T-cell (primary cell): ENCODE data around the gene LINC01488. TPM values are rescaled to one million over a fixed set of nuclear protein-coding genes. Genes with fewer than 3 reads are reported as not detected.

ENCODE experiments used
- ATAC-seq, 4 experiments: fragments of 200-7000 bp in 3 of 4; fragments of 150-1000 bp in 1 of 4; cut with Tn5 transposase; replicated peaks in 1 of 4; 1 replicate in 3 of 4; 2 replicates in 1 of 4; pipeline ENCODE4 v1.10.0; 2021; ENCODE audit warnings: moderate library complexity in 3 of 4, mild to moderate bottlenecking in 2 of 4, moderate number of reproducible peaks in 1 of 4
- CTCF ChIA-PET, 2 donors: fragments of 300-600 bp; sonication (Branson Sonifier 250); formaldehyde crosslinking; loops; one replicate each; lab custom pipeline; 2022; ENCODE audit warnings: antibody characterized with exemption in 2 of 2; lab: Charles Lee
- POLR2A ChIA-PET, 2 donors: fragments of 300-600 bp; sonication (Branson Sonifier 250); formaldehyde crosslinking; loops; one replicate each; lab custom pipeline; 2022; ENCODE audit warnings: antibody characterized with exemption in 2 of 2; lab: Charles Lee
- DNase-seq, 35 experiments: peaks; one replicate each; pipeline versions ENCODE4 v3.0.0 to v3.0.0-alpha.2; 2013 to 2023
- H3K27ac ChIP-seq: one replicate; pipeline ENCODE4 v1.5.1; 2013; ENCODE audit warnings: low read length
- H3K27me3 ChIP-seq, 2 experiments: replicated peaks in 1 of 2; 1 replicate in 1 of 2; 2 replicates in 1 of 2; pipeline versions ENCODE4 v1.6.1 to v1.7.0; 2013; ENCODE audit warnings: low read length in 1 of 2, mixed read lengths in 1 of 2; ENCODE audit not compliant: control insufficient read depth in 2 of 2, insufficient read depth in 2 of 2; ENCODE audit errors: extremely low read depth in 1 of 2
- H3K36me3 ChIP-seq, 2 donors: 1 replicate in 1 of 2; 2 replicates in 1 of 2; pipeline versions ENCODE4 v1.6.1 to v1.7.0; 2013; ENCODE audit warnings: low read length in 1 of 2; ENCODE audit not compliant: control insufficient read depth in 2 of 2, insufficient read depth in 1 of 2; ENCODE audit errors: extremely low read depth in 1 of 2
- H3K4me1 ChIP-seq, 2 experiments: 1 replicate in 1 of 2; 2 replicates in 1 of 2; pipeline versions ENCODE4 v1.6.1 to v1.7.0; 2013; ENCODE audit warnings: low read length in 2 of 2, mixed read lengths in 1 of 2; ENCODE audit not compliant: insufficient read depth in 2 of 2, control insufficient read depth in 1 of 2; ENCODE audit errors: extremely low read depth in 1 of 2
- H3K4me3 ChIP-seq, 2 donors: 1 replicate in 1 of 2; 2 replicates in 1 of 2; pipeline versions ENCODE4 v1.5.1 to v1.7.0; 2013; ENCODE audit warnings: mild to moderate bottlenecking in 2 of 2, low read length in 1 of 2, moderate library complexity in 1 of 2; ENCODE audit not compliant: control insufficient read depth in 1 of 2; ENCODE audit errors: extremely low read depth in 1 of 2
- H3K9me3 ChIP-seq: 2 replicates; pipeline ENCODE4 v1.7.0; 2013
- H3K27ac Mint-ChIP-seq, 2 donors: one replicate each; pipeline ENCODE4 v1.8.0; 2020 to 2021; ENCODE audit warnings: mild to moderate bottlenecking in 2 of 2, mixed read lengths in 2 of 2
- H3K27me3 Mint-ChIP-seq, 2 donors: one replicate each; pipeline ENCODE4 v1.8.0; 2021 to 2022; ENCODE audit warnings: mixed read lengths in 2 of 2
- H3K36me3 Mint-ChIP-seq: one replicate; pipeline ENCODE4 v1.8.0; 2021; ENCODE audit warnings: mixed read lengths
- H3K4me1 Mint-ChIP-seq, 3 donors: one replicate each; pipeline ENCODE4 v1.8.0; 2020 to 2022; ENCODE audit warnings: mixed read lengths in 3 of 3, mild to moderate bottlenecking in 1 of 3
- H3K4me3 Mint-ChIP-seq, 3 donors: one replicate each; pipeline ENCODE4 v1.8.0; 2020 to 2022; ENCODE audit warnings: mild to moderate bottlenecking in 3 of 3, mixed read lengths in 3 of 3, moderate library complexity in 3 of 3
- H3K9me3 Mint-ChIP-seq, 3 donors: one replicate each; pipeline ENCODE4 v1.8.0; 2020 to 2022; ENCODE audit warnings: mixed read lengths in 3 of 3
- WGBS: methylation state at CpG from one replicate; pipeline ENCODE4 v1.1.5; 2013; ENCODE audit warnings: missing lambda C conversion rate; ENCODE audit not compliant: insufficient coverage; 5-methylcytosine and 5-hydroxymethylcytosine counted together
- total RNA-seq, 35 experiments: library from RNA in 6 of 35; stranded (reverse) in 6 of 35; fragments of 120-200 nt in 1 of 35; gene quantifications; one replicate each; pipeline versions ENCODE4 v1.2.1 to v1.2.4 and lab custom pipeline; 2013 to 2026

Gene LINC01488
- total RNA-seq, 5 donors from 2014 or later (not counting 1 experiment from before 2014, with no cell fraction given) = not detected

- ATAC-seq (no peak), DNase-seq (no peak)
- H3K4me1 ChIP-seq = no peaks in the 10 kb centered on the region
- Mint-ChIP-seq H3K4me1 (no peaks in the 10 kb centered on the region), H3K4me3 (no peak overlapping the region), H3K27me3 (peaks cover 22 to 31% of the 10 kb centered on the region in 2 donors), H3K36me3 (no peaks in the 10 kb centered on the region), H3K27ac (no peak overlapping the region), H3K9me3 (peaks cover 14 to 24% (median 23%) of the 10 kb centered on the region in 3 donors)
- ChIA-PET CTCF (no interaction called here), POLR2A (no interaction called here)
- H3K36me3 ChIP-seq = no peaks in the 10 kb centered on the region
- peaks cover 0 to 29% of the 10 kb centered on the region in 2 experiments for H3K27me3 ChIP-seq
- H3K4me3 ChIP-seq = no peak overlapping the region
- no peak overlapping the region for H3K27ac ChIP-seq
- no peaks in the 10 kb centered on the region for H3K9me3 ChIP-seq
- WGBS = 77% methylated on average over 14 of the region's 19 CpGs
Observed at GRCh38 chr11:69462106-69462951, 19.1 kb upstream of the LINC01488 start.

- POLR2A ChIA-PET = no interaction called here
- peaks cover 0 to 32% of the 10 kb centered on the region in 2 experiments for H3K27me3 ChIP-seq
- Mint-ChIP-seq H3K36me3 (no peaks in the 10 kb centered on the region), H3K27ac (no peak overlapping the region), H3K27me3 (peaks cover 27 to 31% of the 10 kb centered on the region in 2 donors), H3K4me3 (no peak overlapping the region), H3K9me3 (peaks cover 8 to 15% (median 15%) of the 10 kb centered on the region in 3 donors), H3K4me1 (no peaks in the 10 kb centered on the region)
- DNase-seq (no peak), ATAC-seq (no peak)
- 77% methylated on average over 13 of the region's 14 CpGs for WGBS
- H3K27ac ChIP-seq = no peak overlapping the region
- no peaks in the 10 kb centered on the region for H3K36me3 ChIP-seq
- CTCF ChIA-PET = no interaction called here
- H3K9me3 ChIP-seq = no peaks in the 10 kb centered on the region
- H3K4me1 ChIP-seq = no peaks in the 10 kb centered on the region
- no peak overlapping the region for H3K4me3 ChIP-seq
Observed at GRCh38 chr11:69463181-69463994, 18.1 kb upstream of the LINC01488 start.

- Histone ChIP-seq H3K4me1 (no peaks in the 10 kb centered on the region), H3K27ac (no peak overlapping the region), H3K27me3 (peaks cover 0 to 32% of the 10 kb centered on the region in 2 experiments), H3K4me3 (no peak overlapping the region), H3K9me3 (no peaks in the 10 kb centered on the region), H3K36me3 (no peaks in the 10 kb centered on the region)
- ChIA-PET POLR2A (interaction anchor here in 1 of 2 donors (0.6 kb wide), 1 partner anchor 15 kb away, joined by 7 read pairs; no protein-coding TSS in a partner anchor), CTCF (no interaction called here)
- DNase-seq = no peak
- Mint-ChIP-seq H3K27ac (no peak overlapping the region), H3K4me1 (no peaks in the 10 kb centered on the region), H3K9me3 (peaks cover 8 to 15% (median 15%) of the 10 kb centered on the region in 3 donors), H3K36me3 (no peaks in the 10 kb centered on the region), H3K4me3 (no peak overlapping the region), H3K27me3 (peaks cover 27 to 31% of the 10 kb centered on the region in 2 donors)
- no peak for ATAC-seq
- 88% methylated on average over 6 of the region's 16 CpGs for WGBS
Observed at GRCh38 chr11:69463995-69464960, 17.2 kb upstream of the LINC01488 start.

- H3K27me3 ChIP-seq = peaks cover 0 to 32% of the 10 kb centered on the region in 2 experiments
Observed at GRCh38 chr11:69465236-69466000, 16.0 kb upstream of the LINC01488 start.

GRCh38 chr11:69466039-69466438 is 15.4 kb upstream of the LINC01488 start:
- no peak overlapping the region for H3K27ac Mint-ChIP-seq
- ChIA-PET CTCF (no interaction called here), POLR2A (no interaction called here)
- Histone ChIP-seq H3K9me3 (no peaks in the 10 kb centered on the region), H3K4me1 (no peaks in the 10 kb centered on the region), H3K36me3 (no peaks in the 10 kb centered on the region), H3K4me3 (no peak overlapping the region), H3K27me3 (peaks cover 0 to 32% of the 10 kb centered on the region in 2 experiments), H3K27ac (no peak overlapping the region)
- peaks cover 17 to 25% of the 10 kb centered on the region in 2 donors for H3K27me3 Mint-ChIP-seq
- peaks cover 0 to 4% (median 3%) of the 10 kb centered on the region in 3 donors for H3K9me3 Mint-ChIP-seq
- H3K4me3 Mint-ChIP-seq = no peak overlapping the region
- ATAC-seq (no peak), DNase-seq (no peak)
- no peaks in the 10 kb centered on the region for H3K4me1 Mint-ChIP-seq
- no peaks in the 10 kb centered on the region for H3K36me3 Mint-ChIP-seq
- 62% methylated on average over 3 of the region's 6 CpGs for WGBS

More at GRCh38 chr11:69465236-69466000, 16.0 kb upstream of the LINC01488 start:
- no peaks in the 10 kb centered on the region for H3K9me3 ChIP-seq
- Mint-ChIP-seq H3K4me3 (no peak overlapping the region), H3K36me3 (no peaks in the 10 kb centered on the region), H3K27me3 (peaks cover 20 to 27% of the 10 kb centered on the region in 2 donors), H3K4me1 (no peaks in the 10 kb centered on the region), H3K9me3 (peaks cover under 1 to 9% (median 9%) of the 10 kb centered on the region in 3 donors), H3K27ac (no peak overlapping the region)
- no peak overlapping the region for H3K27ac ChIP-seq
- ATAC-seq (no peak), DNase-seq (no peak)
- no peaks in the 10 kb centered on the region for H3K36me3 ChIP-seq
- H3K4me3 ChIP-seq = no peak overlapping the region
- no peaks in the 10 kb centered on the region for H3K4me1 ChIP-seq
- ChIA-PET POLR2A (interaction anchor here in 1 of 2 donors (0.6 kb wide), 1 partner anchor 13 kb away, joined by 7 read pairs; no protein-coding TSS in a partner anchor), CTCF (no interaction called here)
- WGBS = 87% methylated on average over 16 of the region's 17 CpGs
